ENCODE results near the gene ANKS1B. TPM values are rescaled to one million over a fixed set of nuclear protein-coding genes. Genes with fewer than 3 reads are reported as not detected.

Gene ANKS1B
- total RNA-seq, 1 donor from 2014 or later: 3.6 TPM

GRCh38 chr12:99093166-99093565 is 891.6 kb downstream of the ANKS1B start:
- DNase-seq (ENCODE audit: low spot score): no peak
- no peak for ATAC-seq

GRCh38 chr12:99092100-99092851 is 892.5 kb downstream of the ANKS1B start:
- DNase-seq (ENCODE audit: low spot score) (no peak), ATAC-seq (no peak)

GRCh38 chr12:99087278-99087677 is 897.5 kb downstream of the ANKS1B start:
- ATAC-seq (no peak), DNase-seq (ENCODE audit: low spot score) (no peak)

GRCh38 chr12:99079811-99080210 is 904.9 kb downstream of the ANKS1B start:
- no peak for ATAC-seq
- no peak for DNase-seq (ENCODE audit: low spot score)

GRCh38 chr12:99068993-99069747 is 915.6 kb downstream of the ANKS1B start:
- ATAC-seq (no peak), DNase-seq (ENCODE audit: low spot score) (no peak)

- DNase-seq (ENCODE audit: low spot score) (peak; percentile 57), ATAC-seq (peak; percentile 85)
Observed at GRCh38 chr12:99067171-99067785, 917.5 kb downstream of the ANKS1B start.

GRCh38 chr12:99066726-99067125 is 918.0 kb downstream of the ANKS1B start:
- DNase-seq (ENCODE audit: low spot score): no peak
- ATAC-seq: no peak

- ATAC-seq: no peak
- DNase-seq (ENCODE audit: low spot score): no peak
Observed at GRCh38 chr12:99063182-99063581, 921.6 kb downstream of the ANKS1B start.

GRCh38 chr12:99059824-99060511 is 924.8 kb downstream of the ANKS1B start:
- ATAC-seq (no peak), DNase-seq (ENCODE audit: low spot score) (no peak)

GRCh38 chr12:99057670-99058069 is 927.1 kb downstream of the ANKS1B start:
- no peak for ATAC-seq
- no peak for DNase-seq (ENCODE audit: low spot score)

- DNase-seq (ENCODE audit: low spot score) (no peak), ATAC-seq (no peak)
Observed at GRCh38 chr12:99056186-99056585, 928.5 kb downstream of the ANKS1B start.

GRCh38 chr12:99055299-99055698 is 929.4 kb downstream of the ANKS1B start:
- ATAC-seq (peak; percentile 70), DNase-seq (ENCODE audit: low spot score) (no peak)

- DNase-seq (ENCODE audit: low spot score): peak; percentile 56
- ATAC-seq: peak; percentile 70
Observed at GRCh38 chr12:99054601-99055128, 930.1 kb downstream of the ANKS1B start.

GRCh38 chr12:99053616-99054362 is 930.9 kb downstream of the ANKS1B start:
- ATAC-seq: no peak
- no peak for DNase-seq (ENCODE audit: low spot score)

GRCh38 chr12:99049774-99050173 is 935.0 kb downstream of the ANKS1B start:
- ATAC-seq (no peak), DNase-seq (ENCODE audit: low spot score) (no peak)

- no peak for DNase-seq (ENCODE audit: low spot score)
- ATAC-seq: no peak
Observed at GRCh38 chr12:99045158-99045557, 939.6 kb downstream of the ANKS1B start.

- DNase-seq (ENCODE audit: low spot score) (peak; percentile 60), ATAC-seq (peak; percentile 94)
Observed at GRCh38 chr12:99043319-99043914, 941.3 kb downstream of the ANKS1B start.

GRCh38 chr12:99042226-99042625 is 942.5 kb downstream of the ANKS1B start:
- no peak for DNase-seq (ENCODE audit: low spot score)
- no peak for ATAC-seq

GRCh38 chr12:99039367-99040120 is 945.2 kb downstream of the ANKS1B start:
- no peak for DNase-seq (ENCODE audit: low spot score)
- no peak for ATAC-seq

Measured in left lobe of liver (tissue), 2 donors.